ENCODE data around the gene MYO1B.
A peak's percentile ranks its signal among the peaks of the same experiment; 100 is the strongest.

Gene MYO1B

GRCh38 chr2:191234376-191234775, 10.8 kb upstream of the MYO1B start:
- CTCF ChIA-PET, result interaction anchor here (1.0 kb wide), 1 partner anchor 19 kb away, joined by 3 read pairs; no protein-coding TSS in a partner anchor
- no peak overlapping the region for H3K27ac Mint-ChIP-seq
- no peak for DNase-seq
- no peaks in the 10 kb centered on the region for H3K27me3 Mint-ChIP-seq
- no peaks in the 10 kb centered on the region for H3K36me3 Mint-ChIP-seq
- no peaks in the 10 kb centered on the region for H3K4me1 Mint-ChIP-seq
- no peaks in the 10 kb centered on the region for H3K9me3 Mint-ChIP-seq
- no peak overlapping the region for H3K4me3 Mint-ChIP-seq

DNA sequence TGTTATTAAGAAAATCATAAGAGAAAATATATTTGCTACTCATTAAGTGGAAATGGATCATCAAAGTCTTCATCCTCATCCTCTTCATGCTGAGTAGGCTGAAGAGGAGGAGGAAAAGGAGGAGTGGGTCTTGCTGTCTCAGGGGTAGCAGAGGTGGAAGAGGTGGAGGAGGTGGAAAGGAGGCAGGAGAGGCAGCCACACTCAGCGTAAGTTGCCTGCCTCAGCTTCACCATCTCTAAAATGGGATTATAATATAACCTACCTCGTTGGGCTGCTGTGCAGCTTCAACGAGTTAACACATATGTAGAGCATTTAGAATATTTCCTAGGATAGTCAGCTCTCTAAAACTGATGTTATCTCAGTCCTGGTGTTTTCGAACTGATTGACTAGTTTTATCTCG, 4.3 kb upstream of the MYO1B start:
- Mint-ChIP-seq H3K27ac (no peak overlapping the region), H3K4me1 (peaks cover 3% of the 10 kb centered on the region)

DNA sequence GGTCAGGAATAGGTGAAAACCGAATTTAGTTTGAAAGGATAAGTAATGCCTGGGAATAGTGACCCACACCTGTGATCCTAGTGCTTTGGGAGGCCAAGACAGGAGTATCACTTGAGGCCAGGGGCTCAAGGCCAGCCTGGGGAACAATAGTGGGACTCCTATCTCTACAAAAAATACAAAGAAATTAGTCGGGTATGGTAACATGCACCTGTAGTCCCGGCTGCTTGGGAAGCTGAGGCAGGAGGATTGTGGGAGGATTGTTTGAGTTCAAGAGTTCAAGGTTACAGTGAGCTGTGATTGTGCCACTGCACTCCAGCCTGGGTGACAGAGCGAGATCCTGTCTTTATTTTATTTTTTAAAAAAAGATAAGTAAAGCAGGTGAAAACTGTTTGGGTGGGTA, 3.8 kb upstream of the MYO1B start:
- CTCF ChIA-PET, result no interaction called here
- no peak overlapping the region for H3K27ac Mint-ChIP-seq
- H3K9me3 Mint-ChIP-seq, result no peaks in the 10 kb centered on the region
- peaks cover 16% of the 10 kb centered on the region for H3K27me3 Mint-ChIP-seq
- H3K4me1 Mint-ChIP-seq, result peaks cover 9% of the 10 kb centered on the region
- DNase-seq, result no peak
- no peak overlapping the region for H3K4me3 Mint-ChIP-seq
- H3K36me3 Mint-ChIP-seq, result peaks cover 3% of the 10 kb centered on the region

More for the DNA sequence above, 4.3 kb upstream of the MYO1B start:
- no peak for DNase-seq
- H3K27me3 Mint-ChIP-seq, result peaks cover 10% of the 10 kb centered on the region
- H3K4me3 Mint-ChIP-seq, result no peak overlapping the region
- CTCF ChIA-PET, result no interaction called here
- peaks cover 3% of the 10 kb centered on the region for H3K36me3 Mint-ChIP-seq
- H3K9me3 Mint-ChIP-seq, result no peaks in the 10 kb centered on the region

DNA sequence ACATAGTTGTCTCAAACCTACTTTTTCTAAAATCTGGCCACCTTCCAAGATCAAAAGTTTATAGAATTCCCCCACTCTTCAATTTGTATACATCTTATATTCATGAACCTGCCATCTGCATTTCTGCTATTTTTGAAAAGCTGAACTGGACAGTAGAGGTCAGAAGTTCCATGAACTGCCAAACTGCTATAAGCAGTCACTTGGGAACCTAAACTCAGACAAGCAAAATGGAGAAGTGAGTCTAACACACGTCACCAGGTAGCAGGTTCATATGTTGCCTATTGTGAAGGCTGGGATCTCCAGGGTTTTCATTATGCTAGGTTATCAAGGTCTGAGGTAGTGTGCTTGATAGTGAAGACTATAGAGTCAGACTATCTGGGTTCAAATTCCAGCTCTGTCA, 2.0 kb upstream of the MYO1B start:
- Mint-ChIP-seq H3K27ac (no peak overlapping the region), H3K9me3 (no peaks in the 10 kb centered on the region), H3K27me3 (peaks cover 23% of the 10 kb centered on the region), H3K4me3 (no peak overlapping the region), H3K36me3 (peaks cover 3% of the 10 kb centered on the region), H3K4me1 (peaks cover 12% of the 10 kb centered on the region)
- no peak for DNase-seq
- CTCF ChIA-PET, result interaction anchor here (0.9 to 1.3 kb wide), 2 partner anchors 21 to 25 kb away, joined by 3 read pairs; no protein-coding TSS in a partner anchor

- Mint-ChIP-seq H3K9me3 (no peaks in the 10 kb centered on the region), H3K4me1 (peaks cover 12% of the 10 kb centered on the region), H3K4me3 (peak overlapping the region; percentile 67), H3K27ac (no peak overlapping the region), H3K36me3 (peaks cover 3% of the 10 kb centered on the region), H3K27me3 (peaks cover 23% of the 10 kb centered on the region)
- CTCF ChIA-PET, result interaction anchor here (1.3 kb wide), 1 partner anchor 26 kb away, joined by 3 read pairs; no protein-coding TSS in a partner anchor
- no peak for DNase-seq
Measured at GRCh38 chr2:191244350-191244749, 854 bp upstream of the MYO1B start.

DNA sequence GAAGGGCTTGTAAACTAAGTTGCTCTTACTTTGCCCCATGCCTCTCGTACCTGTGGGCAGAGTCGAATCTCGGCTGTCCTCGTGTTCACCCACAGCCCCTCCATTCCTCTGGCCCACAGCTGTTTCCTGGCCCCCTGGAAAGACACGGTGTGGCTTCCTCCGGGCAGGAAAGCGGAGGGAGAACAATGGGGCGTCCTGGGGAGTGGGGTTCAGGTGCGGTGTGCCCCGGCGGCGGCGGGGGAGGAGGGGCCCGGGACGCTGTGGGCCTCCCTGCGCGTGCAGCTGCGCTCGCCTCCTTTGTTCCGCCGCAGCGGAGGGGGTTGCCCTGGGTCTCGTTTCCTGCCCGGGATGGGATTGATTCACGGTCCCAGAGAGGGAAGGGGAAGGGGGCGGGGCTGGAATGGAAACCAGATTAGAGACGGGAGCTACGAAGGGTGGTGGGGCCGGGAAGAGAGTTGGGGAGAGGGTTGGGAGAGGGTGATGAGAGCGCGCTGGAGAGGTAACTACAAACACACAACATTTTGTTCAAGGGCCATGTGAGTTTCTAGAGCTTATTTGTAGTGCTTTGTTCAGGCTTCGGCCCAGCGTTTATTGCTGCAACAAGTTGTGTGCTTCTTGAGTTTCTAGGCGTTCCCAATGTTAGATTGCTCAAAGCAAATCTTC, 796 bp downstream of the MYO1B start:
- Mint-ChIP-seq H3K4me3 (peak overlapping the region; percentile 81), H3K27ac (no peak overlapping the region)

DNA sequence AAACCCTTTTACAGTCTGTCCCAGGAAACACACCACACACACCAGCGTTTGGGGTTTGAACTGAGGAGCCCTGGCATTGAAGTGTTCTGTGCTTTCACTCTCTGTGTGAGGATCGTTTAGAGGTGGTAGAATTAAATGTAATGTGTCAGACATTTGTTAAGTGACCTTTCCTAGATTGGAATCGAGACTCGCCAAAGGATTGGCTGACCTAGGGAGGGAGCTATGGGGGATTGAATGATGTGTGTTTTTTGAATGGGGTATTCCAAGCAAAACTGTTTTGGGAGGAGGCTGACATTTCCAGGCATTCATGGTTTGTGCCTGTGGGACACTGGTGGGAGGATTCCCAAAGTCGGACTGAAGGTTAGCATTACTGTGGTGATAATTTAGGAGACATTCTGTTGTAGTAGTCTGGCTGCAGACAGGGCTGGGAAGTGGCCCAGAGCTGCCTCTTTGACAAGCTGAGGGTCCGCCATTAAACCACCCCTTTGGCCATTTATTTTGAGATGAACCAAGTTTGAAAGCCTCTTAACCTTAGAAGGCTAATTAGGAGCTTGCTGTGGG, 1.7 kb downstream of the MYO1B start:
- H3K4me3 Mint-ChIP-seq, result no peak overlapping the region
- peaks cover 3% of the 10 kb centered on the region for H3K36me3 Mint-ChIP-seq
- CTCF ChIA-PET, result interaction anchor here (1.0 to 1.5 kb wide), 4 partner anchors 41 to 81 kb away, joined by 3 to 5 read pairs (median 3); no protein-coding TSS in a partner anchor
- no peak overlapping the region for H3K27ac Mint-ChIP-seq
- peaks cover 12% of the 10 kb centered on the region for H3K4me1 Mint-ChIP-seq
- H3K9me3 Mint-ChIP-seq, result no peaks in the 10 kb centered on the region
- no peak for DNase-seq
- peaks cover 28% of the 10 kb centered on the region for H3K27me3 Mint-ChIP-seq

More for the DNA sequence above, 796 bp downstream of the MYO1B start:
- Mint-ChIP-seq H3K27me3 (peaks cover 26% of the 10 kb centered on the region), H3K4me1 (peaks cover 12% of the 10 kb centered on the region), H3K36me3 (peaks cover 3% of the 10 kb centered on the region), H3K9me3 (no peaks in the 10 kb centered on the region)
- DNase-seq, result peak; percentile 47
- CTCF ChIA-PET, result interaction anchor here (0.7 to 1.5 kb wide), 6 partner anchors 18 to 80 kb away, joined by 3 to 5 read pairs (median 3); no protein-coding TSS in a partner anchor

DNA sequence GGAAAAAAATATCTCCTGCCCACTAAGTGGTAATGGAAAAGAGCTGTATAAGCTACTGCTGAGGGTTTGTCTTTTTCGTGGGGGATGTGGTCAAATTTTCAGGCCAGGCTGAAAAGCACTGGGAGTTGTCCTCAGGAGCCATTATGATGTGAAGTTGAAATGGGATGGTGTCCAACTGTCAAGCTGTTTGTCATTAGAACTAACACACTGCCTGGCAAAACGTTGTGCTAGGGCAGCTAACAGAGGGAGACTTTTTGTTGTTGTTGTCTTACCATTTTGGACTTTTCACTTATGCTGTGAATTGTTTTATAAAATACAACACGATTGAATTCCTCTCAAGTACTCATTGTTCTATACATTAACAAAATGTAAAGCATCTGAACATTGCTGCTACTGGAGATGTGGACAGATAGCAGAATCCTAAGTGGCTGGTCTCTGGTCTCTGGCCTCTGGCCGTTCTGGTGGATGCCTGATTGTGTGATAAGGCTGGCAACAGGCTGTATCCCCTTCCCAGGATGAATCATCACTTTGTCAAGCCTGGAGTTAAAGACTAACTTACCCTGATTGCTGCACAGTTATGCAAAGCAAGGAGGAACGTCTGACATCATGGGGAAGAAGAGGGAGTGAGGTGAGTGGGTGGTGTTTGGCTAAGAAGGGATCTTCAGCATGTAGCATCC, 2.3 kb downstream of the MYO1B start:
- CTCF ChIA-PET, result interaction anchor here (1.5 kb wide), 1 partner anchor 71 kb away, joined by 5 read pairs; no protein-coding TSS in a partner anchor
- no peak overlapping the region for H3K4me3 Mint-ChIP-seq
- H3K36me3 Mint-ChIP-seq, result peaks cover 3% of the 10 kb centered on the region
- no peak for DNase-seq
- peaks cover 12% of the 10 kb centered on the region for H3K4me1 Mint-ChIP-seq
- H3K27ac Mint-ChIP-seq, result no peak overlapping the region
- peaks cover 28% of the 10 kb centered on the region for H3K27me3 Mint-ChIP-seq
- H3K9me3 Mint-ChIP-seq, result no peaks in the 10 kb centered on the region

DNA sequence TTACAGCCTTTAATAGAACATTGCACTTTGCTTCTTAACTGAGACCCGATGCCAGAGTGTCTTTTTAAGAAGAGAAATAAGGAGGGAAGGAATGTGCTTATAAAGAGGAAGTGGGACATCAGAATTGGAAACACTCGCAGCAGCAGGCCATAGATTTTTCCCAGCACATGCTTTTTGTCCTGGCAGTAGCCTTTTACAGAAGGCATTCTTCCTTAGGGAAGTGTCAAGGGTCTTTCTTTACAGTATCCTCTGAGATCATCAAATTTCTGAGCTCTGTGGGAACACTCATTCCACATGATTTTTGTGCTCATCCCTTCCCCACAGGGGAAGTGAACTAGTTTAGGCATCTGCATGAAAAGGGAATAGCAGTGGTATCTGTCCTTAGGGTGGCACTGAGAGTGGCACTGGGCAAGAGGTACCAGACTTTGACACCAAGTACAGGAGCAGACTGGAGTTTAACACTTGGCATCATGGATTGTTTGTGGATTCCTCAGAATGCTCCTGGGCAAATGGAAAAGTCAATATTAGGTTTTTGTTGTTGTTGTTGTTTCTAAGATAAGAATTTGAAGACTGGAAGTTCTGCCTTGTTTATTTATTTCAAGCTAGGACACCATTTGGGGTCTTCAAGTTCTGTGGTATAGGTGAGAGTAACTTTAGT, 4.1 kb downstream of the MYO1B start:
- no peaks in the 10 kb centered on the region for H3K9me3 Mint-ChIP-seq
- DNase-seq, result no peak
- peaks cover 12% of the 10 kb centered on the region for H3K4me1 Mint-ChIP-seq
- no peak overlapping the region for H3K27ac Mint-ChIP-seq
- no peak overlapping the region for H3K4me3 Mint-ChIP-seq
- H3K36me3 Mint-ChIP-seq, result no peaks in the 10 kb centered on the region
- CTCF ChIA-PET, result interaction anchor here (0.6 kb wide), 1 partner anchor 217 kb away, joined by 3 read pairs; no protein-coding TSS in a partner anchor
- peaks cover 20% of the 10 kb centered on the region for H3K27me3 Mint-ChIP-seq

- peaks cover 10% of the 10 kb centered on the region for H3K4me1 Mint-ChIP-seq
- H3K27ac Mint-ChIP-seq, result no peak overlapping the region
- H3K36me3 Mint-ChIP-seq, result no peaks in the 10 kb centered on the region
- CTCF ChIA-PET, result interaction anchor here (1.0 kb wide), 1 partner anchor 13 kb away, joined by 3 read pairs; no protein-coding TSS in a partner anchor
- H3K9me3 Mint-ChIP-seq, result no peaks in the 10 kb centered on the region
- peaks cover 20% of the 10 kb centered on the region for H3K27me3 Mint-ChIP-seq
- no peak overlapping the region for H3K4me3 Mint-ChIP-seq
- DNase-seq, result no peak
Measured at GRCh38 chr2:191250400-191250799, 5.2 kb downstream of the MYO1B start.

- H3K27ac Mint-ChIP-seq, result no peak overlapping the region
- H3K27me3 Mint-ChIP-seq, result peaks cover 16% of the 10 kb centered on the region
- H3K9me3 Mint-ChIP-seq, result no peaks in the 10 kb centered on the region
- CTCF ChIA-PET, result interaction anchor here (0.6 to 1.0 kb wide), 2 partner anchors 13 to 28 kb away, joined by 3 read pairs; no protein-coding TSS in a partner anchor
- no peaks in the 10 kb centered on the region for H3K36me3 Mint-ChIP-seq
- peaks cover 7% of the 10 kb centered on the region for H3K4me1 Mint-ChIP-seq
- H3K4me3 Mint-ChIP-seq, result no peak overlapping the region
- DNase-seq, result no peak
Measured at GRCh38 chr2:191250986-191251385, 5.8 kb downstream of the MYO1B start.

DNA sequence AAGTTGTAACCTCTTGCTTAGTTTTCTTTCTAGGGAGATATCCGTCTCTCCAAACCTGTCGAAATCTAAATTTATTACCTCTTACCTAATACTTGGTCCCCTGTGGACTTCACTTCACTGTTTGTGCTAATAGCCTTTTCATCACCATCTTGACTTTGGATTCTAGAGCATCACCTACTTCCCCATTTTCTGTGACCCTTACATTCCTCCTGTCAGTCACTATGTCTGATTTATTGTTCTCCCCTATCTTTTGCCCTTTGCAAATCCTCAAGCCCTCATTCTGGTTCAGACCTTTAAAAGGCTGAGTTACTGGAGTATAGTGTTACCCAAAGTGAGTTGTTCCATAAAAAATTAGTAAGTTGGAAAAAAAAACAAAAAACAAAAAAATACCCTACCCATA, 7.5 kb downstream of the MYO1B start:
- no peak overlapping the region for H3K27ac Mint-ChIP-seq
- H3K9me3 Mint-ChIP-seq, result no peaks in the 10 kb centered on the region
- CTCF ChIA-PET, result interaction anchor here (0.9 to 1.2 kb wide), 2 partner anchors 13 to 36 kb away, joined by 3 read pairs; no protein-coding TSS in a partner anchor
- DNase-seq, result no peak
- H3K27me3 Mint-ChIP-seq, result peaks cover 5% of the 10 kb centered on the region
- H3K4me1 Mint-ChIP-seq, result no peaks in the 10 kb centered on the region
- H3K36me3 Mint-ChIP-seq, result no peaks in the 10 kb centered on the region
- H3K4me3 Mint-ChIP-seq, result no peak overlapping the region

DNA sequence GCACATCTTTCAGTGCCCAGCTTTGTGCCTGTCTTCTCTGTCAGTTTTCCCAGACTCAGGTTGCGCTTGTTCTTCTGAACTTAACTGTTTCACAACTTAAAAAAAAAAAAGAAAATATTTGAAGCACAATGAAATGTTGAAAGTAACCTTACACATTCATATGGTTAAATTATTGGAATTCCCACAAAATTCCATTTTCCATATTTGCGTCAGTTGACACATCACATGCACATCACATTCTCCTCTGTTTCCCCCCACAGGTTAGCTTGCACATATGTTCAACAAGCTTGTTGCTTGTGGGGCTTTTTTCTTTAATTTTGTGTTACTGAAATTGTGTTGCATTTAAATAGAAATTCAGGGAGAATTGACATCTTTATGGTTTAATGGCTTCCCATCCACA, 8.3 kb downstream of the MYO1B start:
- Mint-ChIP-seq H3K36me3 (no peaks in the 10 kb centered on the region), H3K27ac (no peak overlapping the region), H3K4me3 (no peak overlapping the region), H3K4me1 (no peaks in the 10 kb centered on the region), H3K9me3 (no peaks in the 10 kb centered on the region), H3K27me3 (peaks cover 5% of the 10 kb centered on the region)
- DNase-seq, result no peak
- CTCF ChIA-PET, result interaction anchor here (0.9 kb wide), 2 partner anchors 19 to 35 kb away, joined by 3 read pairs; no protein-coding TSS in a partner anchor

DNA sequence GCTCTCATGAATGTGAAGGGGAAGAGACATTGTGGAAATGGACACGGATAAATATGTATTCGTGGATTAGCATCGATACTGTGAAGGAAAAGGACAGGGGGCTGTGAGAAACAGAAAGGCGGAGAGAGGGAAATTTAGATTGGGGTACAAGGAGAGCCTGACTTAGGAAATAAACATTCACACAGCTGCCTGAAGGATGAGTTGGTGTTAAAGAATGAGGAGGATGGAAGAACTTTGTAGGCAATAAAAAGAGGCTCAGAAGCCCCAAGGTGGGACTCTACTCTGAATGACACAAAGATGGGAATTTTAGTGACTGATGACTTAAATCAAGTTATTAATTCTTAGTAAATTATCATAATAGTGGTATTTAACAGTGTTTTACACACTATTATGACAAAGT, 10.1 kb downstream of the MYO1B start:
- CTCF ChIA-PET, result no interaction called here
- Mint-ChIP-seq H3K27ac (no peak overlapping the region), H3K27me3 (peaks cover 9% of the 10 kb centered on the region)

More for the DNA sequence above, 10.1 kb downstream of the MYO1B start:
- Mint-ChIP-seq H3K36me3 (no peaks in the 10 kb centered on the region), H3K4me1 (no peaks in the 10 kb centered on the region), H3K4me3 (no peak overlapping the region), H3K9me3 (no peaks in the 10 kb centered on the region)
- no peak for DNase-seq

Data from activated naive CD4-positive, alpha-beta T cell treated with anti-CD3 and anti-CD28 coated beads, Interleukin-2, amount 10 ng/mL, durations not matched to agents 7 days and 5 days (primary cell).